Small intestine (tissue), 7 donors: Measurements from ENCODE around the gene CLDN19. TPM values are rescaled to one million over a fixed set of nuclear protein-coding genes. Genes with fewer than 3 reads are reported as not detected.

Experiments
- DNase-seq, 2 donors: peaks; one replicate each; pipeline versions ENCODE4 v3.0.0 to v3.0.0-alpha.2; 2013
- FAIRE-seq: peaks from 2 replicates; lab custom pipeline; 2012; peaks lifted over from hg19 to GRCh38; lab: Jason Lieb, UNC
- H3K27ac ChIP-seq, 3 donors: one replicate each; pipeline ENCODE4 v1.5.1; 2013; ENCODE audit warnings: low read length in 2 of 3, mild to moderate bottlenecking in 2 of 3, control low read depth in 1 of 3, inconsistent platforms in 1 of 3, low read depth in 1 of 3, moderate library complexity in 1 of 3
- H3K27me3 ChIP-seq, 3 donors: one replicate each; pipeline ENCODE4 v1.6.1; 2013; ENCODE audit warnings: low read length in 3 of 3, inconsistent platforms in 1 of 3; ENCODE audit not compliant: control insufficient read depth in 3 of 3, insufficient read depth in 3 of 3
- H3K36me3 ChIP-seq, 3 donors: one replicate each; pipeline ENCODE4 v1.6.1; 2013; ENCODE audit warnings: low read length in 3 of 3, inconsistent platforms in 1 of 3, low read depth in 1 of 3, mild to moderate bottlenecking in 1 of 3, moderate library complexity in 1 of 3; ENCODE audit not compliant: control insufficient read depth in 3 of 3, insufficient read depth in 2 of 3
- H3K4me1 ChIP-seq, 3 donors: one replicate each; pipeline ENCODE4 v1.6.1; 2013; ENCODE audit warnings: low read length in 2 of 3, inconsistent platforms in 1 of 3, low read depth in 1 of 3, mild to moderate bottlenecking in 1 of 3, moderate library complexity in 1 of 3; ENCODE audit not compliant: control insufficient read depth in 3 of 3, insufficient read depth in 2 of 3
- H3K4me3 ChIP-seq, 3 donors: one replicate each; pipeline ENCODE4 v1.5.1; 2013; ENCODE audit warnings: low read length in 3 of 3, control low read depth in 1 of 3, inconsistent platforms in 1 of 3, low read depth in 1 of 3, mild to moderate bottlenecking in 1 of 3, moderate library complexity in 1 of 3
- H3K9me3 ChIP-seq, 2 donors: one replicate each; pipeline ENCODE4 v1.6.1; 2013; ENCODE audit warnings: low read depth in 1 of 2, low read length in 1 of 2; ENCODE audit not compliant: control insufficient read depth in 2 of 2, insufficient read depth in 1 of 2
- WGBS, 3 donors: extraction: QIAGEN DNeasy Blood & Tissue Kit; methylation state at CpG; one replicate each; pipeline ENCODE4 v1.1.7; 2013; 5-methylcytosine and 5-hydroxymethylcytosine counted together
- polyA plus RNA-seq, 4 donors: library from polyadenylated mRNA; stranded (reverse) in 3 of 4; unstranded in 1 of 4; fragments of 200-250 nt in 3 of 4; fragments of 120-200 nt in 1 of 4; gene quantifications; one replicate each; pipeline versions ENCODE4 v1.2.1 to v1.2.3, GENCODE V29; 2013
- donor health status: healthy with polysubstance abuse.
- donor health status: control.
- donor health status: control.
- donor health status: Bipolar disorder and iron deficiency.
- donor health status: healthy.

CLDN19 gene
- polyA plus RNA-seq, 4 donors, result 0.18 to 8.4 TPM; not detected in 2

DNA sequence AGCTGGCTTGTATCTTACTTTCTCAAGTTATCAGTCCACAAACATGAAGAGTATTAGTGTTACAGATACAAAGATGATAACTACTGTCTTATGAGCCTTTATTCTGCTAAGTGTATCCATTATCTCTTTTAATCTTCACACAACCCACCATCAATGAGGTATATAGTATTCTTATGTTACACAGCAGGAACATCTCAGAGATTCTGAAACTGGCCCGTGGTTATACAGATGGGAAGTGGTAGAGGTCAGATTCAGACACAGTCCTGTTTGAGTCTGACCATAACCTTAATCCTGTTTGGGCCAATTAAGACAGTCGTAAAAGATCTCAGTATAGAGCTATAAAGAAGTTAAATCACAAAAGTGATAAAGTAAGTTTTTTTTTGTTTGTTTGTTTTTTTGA is 39.7 kb upstream of the CLDN19 start:
- H3K4me1 ChIP-seq, result no peaks in the 10 kb centered on the region
- DNase-seq (no peak), FAIRE-seq (no peak)
- no peak overlapping the region for H3K27ac ChIP-seq
- peaks cover 4 to 41% (median 10%) of the 10 kb centered on the region in 3 donors for H3K36me3 ChIP-seq
- no peak overlapping the region for H3K4me3 ChIP-seq
- peaks cover 0 to 9% (median 0%) of the 10 kb centered on the region in 3 donors for H3K27me3 ChIP-seq
- H3K9me3 ChIP-seq, result no peaks in the 10 kb centered on the region
- 49 to 70% (median 64%) methylated on average over 2 of the region's 2 CpGs for WGBS, 3 donors

DNA sequence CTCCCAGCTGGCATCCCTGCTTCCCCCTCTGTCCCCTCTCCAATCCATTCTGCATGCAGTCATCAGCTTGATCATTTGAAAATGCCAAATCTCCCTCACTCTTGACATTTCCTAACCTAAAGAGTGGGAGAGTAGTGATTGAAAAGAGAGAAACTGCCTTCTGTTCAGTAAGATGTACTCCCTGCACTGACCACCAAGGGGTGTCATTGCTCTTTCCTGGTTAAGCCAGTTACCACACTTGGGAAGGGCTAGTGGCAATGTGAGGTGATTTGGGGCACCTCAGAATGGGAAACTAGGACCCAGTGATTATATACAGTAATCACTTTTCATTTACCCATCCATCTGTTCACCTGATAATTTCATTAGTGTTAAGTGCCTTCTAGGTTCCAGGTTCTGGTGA is 37.8 kb upstream of the CLDN19 start:
- Histone ChIP-seq H3K27ac (no peak overlapping the region), H3K4me3 (no peak overlapping the region), H3K27me3 (no peaks in the 10 kb centered on the region), H3K36me3 (peaks cover 4 to 35% (median 13%) of the 10 kb centered on the region in 3 donors), H3K4me1 (no peaks in the 10 kb centered on the region), H3K9me3 (no peaks in the 10 kb centered on the region)
- peak; percentile 32 to 42 for DNase-seq
- no peak for FAIRE-seq

- peak in 1 of 2 donors; percentile 51 for DNase-seq
- Histone ChIP-seq H3K27me3 (no peaks in the 10 kb centered on the region), H3K36me3 (peaks cover 4 to 34% (median 13%) of the 10 kb centered on the region in 3 donors), H3K4me1 (no peaks in the 10 kb centered on the region), H3K4me3 (no peak overlapping the region), H3K27ac (no peak overlapping the region), H3K9me3 (no peaks in the 10 kb centered on the region)
- no peak for FAIRE-seq
- 61 to 88% (median 76%) methylated on average over 6 of the region's 6 CpGs for WGBS, 3 donors
Measured at GRCh38 chr1:42776502-42776901, 36.5 kb upstream of the CLDN19 start.

DNA sequence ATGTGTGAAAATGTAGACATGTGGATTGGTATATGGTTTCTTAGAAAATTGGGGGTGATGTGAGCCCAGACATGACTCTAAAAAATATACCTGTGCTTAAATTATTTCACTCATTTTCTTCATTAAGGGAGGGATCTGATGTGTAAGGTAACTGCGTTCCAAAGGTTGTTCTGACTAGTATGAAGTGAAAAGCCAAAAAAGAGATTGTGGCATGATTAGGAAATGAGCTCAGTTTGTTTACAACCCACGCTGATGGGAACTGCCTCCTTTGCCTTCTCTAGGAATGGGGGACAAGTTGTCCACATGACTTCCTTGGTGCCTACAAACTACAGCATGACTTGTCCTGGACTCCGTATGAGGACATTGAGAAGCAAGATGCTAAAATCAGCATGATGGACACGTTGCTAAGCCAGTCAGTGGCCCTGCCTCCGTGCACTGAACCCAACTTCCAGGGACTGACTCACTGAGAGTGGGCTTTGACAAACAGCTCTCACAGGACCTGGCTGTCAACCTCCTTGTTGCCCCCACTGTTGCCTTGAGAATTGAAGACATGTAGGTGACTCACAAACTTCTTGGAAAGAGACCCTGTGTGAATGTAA is 35.0 kb upstream of the CLDN19 start:
- Histone ChIP-seq H3K4me1 (no peaks in the 10 kb centered on the region), H3K9me3 (no peaks in the 10 kb centered on the region), H3K36me3 (peaks cover 4 to 28% (median 13%) of the 10 kb centered on the region in 3 donors), H3K27ac (no peak overlapping the region), H3K27me3 (no peaks in the 10 kb centered on the region), H3K4me3 (no peak overlapping the region)
- no peak for DNase-seq
- no peak for FAIRE-seq
- WGBS, 3 donors, result 82 to 90% (median 89%) methylated on average over 5 of the region's 5 CpGs

- Histone ChIP-seq H3K4me3 (no peak overlapping the region), H3K36me3 (peaks cover 4 to 33% (median 13%) of the 10 kb centered on the region in 3 donors), H3K27me3 (no peaks in the 10 kb centered on the region), H3K9me3 (no peaks in the 10 kb centered on the region), H3K27ac (no peak overlapping the region), H3K4me1 (peaks cover 0 to 6% (median 2%) of the 10 kb centered on the region in 3 donors)
- FAIRE-seq (no peak), DNase-seq (no peak)
- WGBS, 3 donors, result 47 to 58% (median 47%) methylated on average over 2 of the region's 2 CpGs
Measured at GRCh38 chr1:42773420-42773819, 33.4 kb upstream of the CLDN19 start.

DNA sequence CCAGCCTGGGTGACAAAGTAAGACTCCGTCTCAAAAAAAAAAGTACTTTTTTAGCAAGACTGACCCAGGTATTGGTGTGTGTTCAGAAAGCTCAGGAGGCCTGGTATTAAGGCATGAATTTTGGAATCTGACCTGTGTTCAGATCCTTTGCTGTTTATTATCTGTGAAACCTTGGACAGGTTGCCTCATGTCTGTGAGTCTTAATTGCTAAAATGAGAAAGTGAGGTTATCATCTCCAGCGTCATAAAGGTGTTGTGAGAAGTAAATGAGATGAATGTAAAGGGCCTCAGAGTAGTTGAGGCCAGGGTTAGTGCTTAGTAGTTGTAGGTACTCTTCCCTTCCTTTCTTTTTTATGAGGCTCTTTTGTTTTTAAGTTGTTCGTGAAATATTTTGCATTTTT is 29.8 kb upstream of the CLDN19 start:
- 76 to 89% (median 82%) methylated on average over 3 of the region's 3 CpGs for WGBS, 3 donors
- H3K36me3 ChIP-seq, result peaks cover 0 to 13% (median 4%) of the 10 kb centered on the region in 3 donors
- H3K9me3 ChIP-seq, result no peaks in the 10 kb centered on the region
- no peak for FAIRE-seq
- H3K4me1 ChIP-seq, result peaks cover 0 to 10% (median 8%) of the 10 kb centered on the region in 3 donors
- no peak overlapping the region for H3K27ac ChIP-seq
- H3K4me3 ChIP-seq, result no peak overlapping the region
- H3K27me3 ChIP-seq, result no peaks in the 10 kb centered on the region
- DNase-seq, result peak in 1 of 2 donors; percentile 61

- DNase-seq (no peak), FAIRE-seq (no peak)
- WGBS, 3 donors, result 72 to 85% (median 80%) methylated on average over 2 of the region's 2 CpGs
- H3K27ac ChIP-seq, result peak overlapping the region in 1 of 3 donors; percentile 96
- H3K36me3 ChIP-seq, result peaks cover 0 to 10% (median 0%) of the 10 kb centered on the region in 3 donors
- no peaks in the 10 kb centered on the region for H3K27me3 ChIP-seq
- H3K4me1 ChIP-seq, result peaks cover 0 to 11% (median 10%) of the 10 kb centered on the region in 3 donors
- H3K4me3 ChIP-seq, result peak overlapping the region in 2 of 3 donors; percentile 84 to 97
- H3K9me3 ChIP-seq, result no peaks in the 10 kb centered on the region
Measured at GRCh38 chr1:42768172-42768571, 28.1 kb upstream of the CLDN19 start.

- peak; percentile 39 to 79 for DNase-seq
- Histone ChIP-seq H3K36me3 (peaks cover 0 to 12% (median 0%) of the 10 kb centered on the region in 3 donors), H3K4me1 (peaks cover 0 to 11% (median 10%) of the 10 kb centered on the region in 3 donors), H3K27me3 (no peaks in the 10 kb centered on the region), H3K4me3 (peak overlapping the region; percentile 84 to 97 (median 94)), H3K27ac (peak overlapping the region; percentile 90 to 96 (median 92)), H3K9me3 (no peaks in the 10 kb centered on the region)
- no peak for FAIRE-seq
- 1 to 2% (median 2%) methylated on average over 19 to 23 of the region's 23 CpGs for WGBS, 3 donors
Measured at GRCh38 chr1:42767510-42768000, 27.5 kb upstream of the CLDN19 start.
